Effector memory CD4-positive, alpha-beta T cell (primary cell): ENCODE measurements around the gene DISC1.

Source experiments
- DNase-seq, 3 donors: peaks; one replicate each; pipeline ENCODE4 v3.0.0-alpha.2; 2020
- H3K27ac ChIP-seq: 2 replicates; pipeline ENCODE4 v1.7.0; 2013; ENCODE audit warnings: mild to moderate bottlenecking, low read length, moderate library complexity; ENCODE audit not compliant: insufficient read depth, poor library complexity, severe bottlenecking
- H3K27me3 ChIP-seq: replicated peaks from 2 replicates; pipeline ENCODE4 v1.7.0; 2013; ENCODE audit warnings: mild to moderate bottlenecking, low read length; ENCODE audit not compliant: insufficient read depth, control insufficient read depth, poor library complexity, severe bottlenecking
- H3K36me3 ChIP-seq: 2 replicates; pipeline ENCODE4 v1.7.0; 2013; ENCODE audit warnings: mild to moderate bottlenecking, low read length, moderate library complexity; ENCODE audit not compliant: control insufficient read depth, insufficient read depth
- H3K4me1 ChIP-seq: 2 replicates; pipeline ENCODE4 v1.7.0; 2013; ENCODE audit warnings: low read length, mild to moderate bottlenecking; ENCODE audit not compliant: control insufficient read depth, insufficient read depth, poor library complexity, severe bottlenecking
- H3K4me3 ChIP-seq: 2 replicates; pipeline ENCODE4 v1.7.0; 2013; ENCODE audit warnings: low read length, low read depth, mild to moderate bottlenecking; ENCODE audit not compliant: insufficient read depth, poor library complexity, severe bottlenecking
- H3K9me3 ChIP-seq: 2 replicates; pipeline ENCODE4 v1.7.0; 2013; ENCODE audit warnings: mild to moderate bottlenecking, low read length, moderate library complexity; ENCODE audit not compliant: control insufficient read depth
- total RNA-seq, 3 donors: gene quantifications; one replicate each; lab custom pipeline; 2026; lab: John Stamatoyannopoulos, UW

DISC1 gene
- total RNA-seq, result 12.8 to 18.0 (median 15.1) reads per million in 3 donors

DNA sequence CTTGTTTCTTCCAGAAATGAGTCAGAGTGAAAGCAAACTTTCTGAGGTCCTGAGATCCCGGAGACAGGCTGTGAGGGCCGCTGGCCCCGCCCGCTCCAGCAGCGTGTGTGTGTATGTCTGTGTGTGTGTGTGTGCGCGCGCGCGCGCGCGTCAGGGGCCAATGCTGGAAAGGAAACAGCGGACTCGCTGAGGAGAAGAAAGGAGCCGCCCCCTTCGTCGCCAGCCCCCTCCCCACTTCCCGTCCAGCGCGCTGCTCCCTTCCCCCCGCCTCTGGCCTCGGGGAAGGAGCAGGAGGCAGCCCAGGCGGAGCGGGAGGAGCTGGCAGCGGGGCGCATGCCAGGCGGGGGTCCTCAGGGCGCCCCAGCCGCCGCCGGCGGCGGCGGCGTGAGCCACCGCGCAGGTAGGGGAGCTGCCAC lies at the start of gene DISC1:
Gene DISC1 (plus strand): TSS at position 256 of the 416 bp plus-strand sequence. CDS start 78 bp downstream, at position 334.
- Histone ChIP-seq H3K9me3 (no peaks in the 10 kb centered on the region), H3K36me3 (peaks cover 4% of the 10 kb centered on the region), H3K4me1 (peaks cover 30% of the 10 kb centered on the region), H3K27me3 (no peaks in the 10 kb centered on the region), H3K4me3 (peak within 1 kb of the TSS; percentile 92), H3K27ac (peak within 1 kb of the TSS; percentile 75)
- peak; percentile 46 to 56 (median 48) for DNase-seq

DNA sequence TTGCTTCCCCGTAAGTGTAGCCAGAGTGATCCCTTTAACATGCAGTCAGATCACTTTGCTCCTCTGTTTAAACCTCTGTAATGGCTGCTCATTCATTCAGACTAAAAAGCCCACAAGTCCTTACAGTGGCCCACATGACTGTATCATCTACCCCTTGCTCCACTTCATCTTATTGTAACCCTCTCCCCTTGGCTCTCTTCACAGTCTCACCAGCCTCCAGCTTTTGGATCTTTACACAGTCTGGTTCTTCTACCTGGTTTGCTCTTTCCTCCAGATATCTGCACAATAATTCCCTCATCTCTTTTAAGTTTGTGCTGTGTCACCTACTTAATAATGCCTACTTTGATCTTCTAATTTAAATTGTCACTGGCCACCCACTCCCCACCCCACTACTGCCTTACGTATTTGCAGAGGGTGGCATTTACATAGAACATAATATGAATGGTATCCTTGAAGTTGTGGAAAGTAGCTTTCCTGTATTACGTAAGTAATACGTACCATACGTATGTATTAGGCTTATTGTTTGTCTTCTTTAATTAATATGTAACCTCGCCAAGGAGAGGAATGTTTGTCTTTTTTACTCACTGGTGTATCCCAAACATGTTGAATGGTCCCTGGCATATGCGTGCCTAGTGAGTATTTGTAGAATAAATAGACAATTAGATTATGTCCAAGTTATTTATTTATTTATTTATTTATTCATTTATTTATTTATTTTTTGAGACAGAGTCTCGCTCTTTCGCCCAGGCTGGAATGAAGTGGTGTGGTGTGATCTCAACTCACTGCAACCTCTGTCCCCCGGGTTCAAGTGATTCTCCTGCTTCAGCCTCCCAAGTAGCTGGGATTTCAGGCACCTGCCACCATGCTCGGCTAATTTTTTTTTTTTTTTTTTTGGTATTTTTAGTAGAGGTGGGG lies 49.5 kb upstream of the DISC1 start:
- no peak overlapping the region for H3K27ac ChIP-seq

DNA sequence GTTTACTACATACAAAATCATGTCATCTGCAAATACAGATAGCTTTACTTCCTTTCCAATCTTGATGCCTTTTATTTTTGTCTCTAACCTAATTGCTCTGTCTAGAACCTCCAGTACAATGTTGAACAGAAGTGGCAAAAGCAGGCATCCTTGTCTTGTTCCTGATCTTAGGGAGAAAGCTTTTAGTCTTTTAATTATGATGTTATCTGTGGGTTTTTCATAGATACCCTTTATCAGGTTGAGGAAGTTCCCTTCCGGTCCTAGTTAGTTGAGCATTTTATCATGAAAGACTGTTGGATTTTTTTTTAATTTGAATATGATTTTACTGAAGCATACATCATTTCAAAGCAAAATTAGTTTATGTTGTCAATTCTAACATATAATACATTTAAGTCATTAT lies 45.7 kb upstream of the DISC1 start:
- H3K27me3 ChIP-seq, result no peaks in the 10 kb centered on the region

More for the DNA sequence above, 49.5 kb upstream of the DISC1 start:
- no peak overlapping the region for H3K4me3 ChIP-seq
- no peaks in the 10 kb centered on the region for H3K9me3 ChIP-seq
- no peaks in the 10 kb centered on the region for H3K4me1 ChIP-seq
- DNase-seq, result no peak
- H3K27me3 ChIP-seq, result no peaks in the 10 kb centered on the region
- H3K36me3 ChIP-seq, result no peaks in the 10 kb centered on the region

DNA sequence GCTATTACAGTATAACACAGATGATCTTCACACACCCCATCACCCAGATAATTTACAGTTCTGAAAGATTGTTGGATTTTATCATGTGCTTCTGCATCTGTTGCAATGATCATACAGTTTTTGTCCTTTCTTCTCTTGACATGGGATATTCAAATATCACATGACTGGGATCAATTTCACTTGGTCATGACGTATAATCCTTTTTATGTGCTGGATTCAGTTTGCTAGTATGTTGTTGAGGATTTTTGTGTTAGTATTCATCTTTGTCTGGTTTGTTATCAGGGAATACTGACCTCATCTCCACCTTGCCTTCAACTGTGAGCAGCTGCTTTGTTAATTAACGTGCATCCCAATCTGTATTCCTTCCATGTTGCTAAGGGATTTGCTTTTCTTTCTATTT lies 44.7 kb upstream of the DISC1 start:
- Histone ChIP-seq H3K4me1 (no peaks in the 10 kb centered on the region), H3K27ac (no peak overlapping the region), H3K27me3 (no peaks in the 10 kb centered on the region), H3K36me3 (no peaks in the 10 kb centered on the region), H3K9me3 (no peaks in the 10 kb centered on the region), H3K4me3 (no peak overlapping the region)
- DNase-seq, result no peak

More for the DNA sequence above, 45.7 kb upstream of the DISC1 start:
- no peaks in the 10 kb centered on the region for H3K36me3 ChIP-seq
- H3K27ac ChIP-seq, result no peak overlapping the region
- no peaks in the 10 kb centered on the region for H3K4me1 ChIP-seq
- DNase-seq, result no peak
- H3K9me3 ChIP-seq, result no peaks in the 10 kb centered on the region
- H3K4me3 ChIP-seq, result no peak overlapping the region

DNA sequence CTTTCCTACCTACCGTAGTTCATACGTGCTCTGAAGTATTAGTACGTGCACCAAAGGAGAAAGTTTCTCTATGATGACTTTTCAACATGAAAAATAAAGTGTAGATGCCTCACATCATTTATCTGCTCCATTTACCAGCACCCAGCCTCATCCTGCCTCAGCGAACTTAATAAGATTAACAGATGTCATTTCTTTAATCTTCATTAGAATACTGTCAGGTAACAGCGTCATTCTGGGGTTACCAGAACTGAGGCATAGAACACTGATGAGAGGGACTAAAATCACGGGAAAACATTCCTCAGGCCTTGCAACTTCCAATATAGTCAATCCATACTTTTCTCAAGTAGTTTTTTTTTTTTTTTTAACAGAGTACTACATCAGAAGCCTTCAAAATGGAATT lies 43.2 kb upstream of the DISC1 start:
- Histone ChIP-seq H3K36me3 (no peaks in the 10 kb centered on the region), H3K27ac (no peak overlapping the region), H3K4me1 (no peaks in the 10 kb centered on the region), H3K27me3 (no peaks in the 10 kb centered on the region), H3K4me3 (no peak overlapping the region), H3K9me3 (no peaks in the 10 kb centered on the region)
- DNase-seq, result no peak

DNA sequence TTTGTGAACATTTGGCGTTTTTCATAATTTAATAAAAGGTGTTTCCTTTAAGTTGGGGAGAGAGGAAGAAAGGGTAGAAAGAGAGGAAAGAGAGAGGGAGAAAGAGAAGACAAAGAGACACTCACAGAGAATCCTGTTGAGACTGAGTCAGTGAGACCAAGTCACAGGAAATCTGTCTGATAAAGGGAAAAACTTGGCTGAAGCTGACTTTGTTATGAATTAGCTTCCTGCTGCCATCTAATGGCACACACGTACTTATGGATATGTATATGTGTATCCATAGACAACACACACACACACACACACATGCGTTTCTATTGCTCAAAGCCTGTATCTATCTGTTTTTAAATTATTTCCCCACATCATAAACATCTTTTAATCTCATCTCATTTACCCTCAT lies 42.5 kb upstream of the DISC1 start:
- no peaks in the 10 kb centered on the region for H3K9me3 ChIP-seq
- no peak overlapping the region for H3K4me3 ChIP-seq
- H3K27ac ChIP-seq, result no peak overlapping the region
- no peaks in the 10 kb centered on the region for H3K4me1 ChIP-seq
- H3K36me3 ChIP-seq, result no peaks in the 10 kb centered on the region
- H3K27me3 ChIP-seq, result no peaks in the 10 kb centered on the region
- no peak for DNase-seq

DNA sequence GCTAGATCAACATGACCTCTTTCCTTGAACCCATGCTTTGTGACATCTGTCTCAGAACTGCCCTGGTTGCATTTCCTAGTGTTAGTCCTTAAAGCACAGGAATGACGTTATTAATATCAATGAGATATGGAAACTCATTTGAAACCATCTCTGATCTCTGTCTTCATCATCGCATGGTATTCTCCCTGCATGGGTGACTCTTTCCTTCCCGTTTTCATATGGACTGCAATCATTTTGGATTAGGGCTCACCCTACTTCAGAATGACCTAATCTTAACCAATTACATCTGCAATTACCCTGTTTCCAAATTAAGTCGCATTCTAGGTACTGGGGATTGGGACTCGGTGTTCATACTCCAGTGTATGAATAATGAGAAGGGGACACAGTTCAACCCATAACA lies 41.7 kb upstream of the DISC1 start:
- Histone ChIP-seq H3K4me3 (no peak overlapping the region), H3K27me3 (no peaks in the 10 kb centered on the region), H3K36me3 (no peaks in the 10 kb centered on the region), H3K27ac (no peak overlapping the region), H3K4me1 (no peaks in the 10 kb centered on the region), H3K9me3 (no peaks in the 10 kb centered on the region)
- no peak for DNase-seq

DNA sequence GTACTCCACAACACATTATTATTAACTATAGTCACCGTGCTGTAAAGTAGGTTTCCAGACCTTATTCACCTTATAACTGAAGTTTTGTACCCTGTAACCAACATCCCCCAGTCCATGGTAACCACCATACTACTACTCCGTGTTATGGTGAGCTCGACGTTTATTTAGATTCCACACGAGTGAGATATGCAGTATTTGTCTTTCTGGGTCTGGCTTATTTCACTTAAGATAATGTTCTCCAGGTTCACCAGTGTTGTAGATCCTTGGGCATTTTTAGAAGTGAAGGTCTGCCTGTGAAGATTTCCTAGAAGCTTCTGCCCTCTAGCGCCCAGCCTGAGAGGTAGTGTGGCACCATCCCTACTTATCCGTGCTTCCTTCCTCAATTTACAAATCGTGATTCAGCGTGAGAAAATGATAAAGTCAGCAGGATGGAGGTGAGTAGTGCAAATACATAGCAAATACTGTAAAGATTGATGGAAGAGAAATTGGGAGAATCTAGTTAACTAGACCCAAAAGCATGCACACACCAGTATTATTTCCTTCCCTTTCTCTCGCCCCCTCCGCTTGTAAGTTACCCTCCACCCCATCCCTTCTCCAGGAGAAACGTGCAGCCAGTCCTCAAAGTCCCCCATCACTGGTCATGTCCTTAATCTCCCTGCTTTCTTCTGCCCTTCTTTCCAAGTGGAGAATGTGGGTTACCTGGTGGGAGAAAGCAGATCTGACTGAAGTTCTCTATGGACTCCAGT lies 36.0 kb upstream of the DISC1 start:
- Histone ChIP-seq H3K27me3 (no peaks in the 10 kb centered on the region), H3K36me3 (no peaks in the 10 kb centered on the region), H3K27ac (no peak overlapping the region), H3K4me3 (no peak overlapping the region), H3K9me3 (no peaks in the 10 kb centered on the region), H3K4me1 (no peaks in the 10 kb centered on the region)
- peak in 1 of 3 donors; percentile 9 for DNase-seq

DNA sequence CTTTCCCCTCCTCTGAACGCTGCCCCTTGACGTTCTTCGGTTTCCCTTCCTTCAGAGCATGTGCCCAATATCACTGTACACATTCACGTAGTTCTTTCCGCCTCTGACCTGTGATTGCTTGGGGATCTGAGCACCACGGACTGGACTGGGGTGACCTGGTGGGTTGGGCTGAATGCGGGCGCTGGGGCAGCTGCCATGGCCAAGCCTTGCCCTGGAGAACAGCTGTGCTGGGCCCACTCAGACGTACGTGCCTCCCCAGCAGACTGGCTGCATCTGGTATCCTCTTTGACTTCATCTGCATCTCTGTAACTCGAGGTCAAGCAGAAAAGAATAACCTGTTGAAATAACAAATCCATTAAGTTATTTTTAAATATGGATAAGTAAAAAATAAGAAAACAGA lies 35.1 kb upstream of the DISC1 start:
- no peak for DNase-seq
- Histone ChIP-seq H3K9me3 (no peaks in the 10 kb centered on the region), H3K4me1 (no peaks in the 10 kb centered on the region), H3K36me3 (no peaks in the 10 kb centered on the region), H3K4me3 (no peak overlapping the region), H3K27ac (no peak overlapping the region), H3K27me3 (no peaks in the 10 kb centered on the region)

DNA sequence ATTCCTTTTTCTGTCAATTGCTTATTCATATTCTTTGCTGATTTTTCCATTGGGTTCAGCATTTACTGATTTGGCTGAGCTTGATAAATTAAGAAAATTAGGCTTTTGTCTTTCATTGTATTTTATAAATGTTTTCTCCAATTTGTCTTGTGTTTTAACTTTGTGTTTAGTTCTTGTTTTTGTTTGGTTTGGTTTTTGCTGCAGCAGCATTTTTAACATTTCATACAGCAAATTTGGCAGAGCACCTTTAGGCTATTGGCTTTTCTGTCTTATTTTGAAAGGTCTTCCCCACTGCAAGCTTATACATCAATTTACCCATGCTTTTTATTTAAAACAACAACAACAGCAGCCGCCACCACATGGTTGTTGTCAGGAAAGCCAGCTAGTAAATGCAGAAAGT lies 33.8 kb upstream of the DISC1 start:
- Histone ChIP-seq H3K4me3 (no peak overlapping the region), H3K27me3 (no peaks in the 10 kb centered on the region), H3K27ac (no peak overlapping the region), H3K36me3 (no peaks in the 10 kb centered on the region), H3K9me3 (no peaks in the 10 kb centered on the region), H3K4me1 (no peaks in the 10 kb centered on the region)
- DNase-seq, result no peak
